Uterus (tissue), 2 donors: ENCODE measurements around the gene VSIG4.

Experiments used
- CTCF ChIP-seq, 4 experiments: fragments of 200-600 bp in 2 of 4; fragments of 450-650 bp in 2 of 4; sonication (generic) in 2 of 4; IDR thresholded peaks; one replicate each; pipeline ENCODE4 v1.5.1; 2016 to 2019; ENCODE audit warnings: antibody characterized with exemption in 4 of 4, mild to moderate bottlenecking in 2 of 4, moderate library complexity in 1 of 4
- POLR2A ChIP-seq, 2 donors: fragments of 450-650 bp; IDR thresholded peaks; one replicate each; pipeline ENCODE4 v1.6.1; 2016; ENCODE audit warnings: antibody characterized with exemption in 2 of 2, mild to moderate bottlenecking in 1 of 2, moderate library complexity in 1 of 2

- TF ChIP-seq CTCF (IDR thresholded peaks at IDR 0.05) (no peak), POLR2A (IDR thresholded peaks at IDR 0.05) (no peak)
Measured at GRCh38 chrX:66028936-66029335, 10.9 kb downstream of the VSIG4 start.
